SK-N-SH (cell line): ENCODE measurements around the gene TEX264. TPM values are rescaled to one million over a fixed set of nuclear protein-coding genes. Genes with fewer than 3 reads are reported as not detected.

ENCODE experiments used
- CTCF ChIA-PET: fragments of 300-600, 350-600 bp; formaldehyde crosslinking; extraction: SDS; loops from one replicate; lab custom pipeline; 2021; lab: Yijun Ruan, JAX
- POLR2A ChIA-PET: fragments of 350-600 bp; sonication (Branson Sonifier 250); formaldehyde crosslinking; extraction: SDS; loops from one replicate; lab custom pipeline; 2020; ENCODE audit warnings: antibody characterized with exemption, inconsistent platforms; lab: Yijun Ruan, JAX
- DNase-seq: peaks from one replicate; pipeline ENCODE4 v3.0.0; 2012
- H2AFZ ChIP-seq: fragments of 200-600 bp; sonication (generic); 2 replicates; pipeline ENCODE4 v1.8.1; 2016; ENCODE audit warnings: antibody characterized with exemption, mild to moderate bottlenecking, low read depth
- H3F3A ChIP-seq: fragments of 200-600 bp; sonication (generic); replicated peaks from 2 replicates; pipeline ENCODE3; 2016; ENCODE audit warnings: antibody characterized with exemption, mild to moderate bottlenecking; ENCODE audit not compliant: insufficient read depth
- H3K27ac ChIP-seq, 2 experiments: fragments of 200-500 bp in 1 of 2; fragments of 200-600 bp in 1 of 2; sonication (Bioruptor generic) in 1 of 2; sonication (generic), shearing (Covaris generic) in 1 of 2; 2 replicates each; pipeline versions ENCODE4 v1.5.1 to v1.6.1; 2014 to 2016; ENCODE audit warnings: low read depth in 2 of 2, inconsistent platforms in 1 of 2, low read length in 1 of 2, mild to moderate bottlenecking in 1 of 2, mixed read lengths in 1 of 2
- H3K27me3 ChIP-seq: fragments of 200-600 bp; sonication (generic), shearing (Covaris generic); 2 replicates; pipeline ENCODE4 v1.6.1; 2016; ENCODE audit warnings: mixed run types; ENCODE audit not compliant: insufficient read depth
- H3K36me3 ChIP-seq, 2 experiments: fragments of 200-500 bp in 1 of 2; fragments of 200-600 bp in 1 of 2; sonication (Bioruptor generic) in 1 of 2; sonication (generic) in 1 of 2; replicated peaks in 1 of 2; 2 replicates each; pipeline versions ENCODE3 to v1.5.1; 2014 to 2016; ENCODE audit warnings: low read length in 1 of 2, mild to moderate bottlenecking in 1 of 2; ENCODE audit not compliant: insufficient read depth in 2 of 2, control insufficient read depth in 1 of 2
- H3K4me1 ChIP-seq, 2 experiments: fragments of 200-500 bp in 1 of 2; fragments of 200-600 bp in 1 of 2; sonication (Bioruptor generic) in 1 of 2; sonication (generic), shearing (Covaris generic) in 1 of 2; 2 replicates each; pipeline versions ENCODE4 v1.5.1 to v1.6.1; 2014 to 2016; ENCODE audit warnings: low read depth in 1 of 2, low read length in 1 of 2, mixed run types in 1 of 2; ENCODE audit not compliant: insufficient read depth in 2 of 2, control insufficient read depth in 1 of 2
- H3K4me2 ChIP-seq: fragments of 200-600 bp; sonication (generic), shearing (Covaris generic); 2 replicates; pipeline ENCODE4 v1.6.1; 2017; ENCODE audit warnings: mixed run types
- H3K4me3 ChIP-seq, 2 experiments: fragments of 200-500 bp in 1 of 2; fragments of 200-600 bp in 1 of 2; sonication (Bioruptor generic) in 1 of 2; sonication (generic), shearing (Covaris generic) in 1 of 2; 2 replicates each; pipeline versions ENCODE4 v1.5.1 to v1.8.1; 2014 to 2016; ENCODE audit warnings: low read depth in 2 of 2, inconsistent platforms in 1 of 2, low read length in 1 of 2, mild to moderate bottlenecking in 1 of 2, mixed read lengths in 1 of 2, moderate library complexity in 1 of 2
- H3K79me2 ChIP-seq: fragments of 200-600 bp; sonication (generic); 2 replicates; pipeline ENCODE4 v1.8.1; 2017; ENCODE audit warnings: mild to moderate bottlenecking; ENCODE audit not compliant: insufficient read depth
- H3K9ac ChIP-seq: fragments of 200-600 bp; sonication (generic); 2 replicates; pipeline ENCODE4 v1.6.1; 2017; ENCODE audit warnings: mixed run types
- H3K9me2 ChIP-seq: fragments of 200-600 bp; sonication (generic); 2 replicates; pipeline ENCODE4 v1.6.1; 2017; ENCODE audit warnings: mixed run types
- H3K9me3 ChIP-seq: fragments of 200-600 bp; sonication (generic); 2 replicates; pipeline ENCODE4 v1.6.1; 2017; ENCODE audit warnings: mixed run types, mild to moderate bottlenecking, moderate library complexity
- H4K20me1 ChIP-seq: fragments of 200-600 bp; sonication (generic); 2 replicates; pipeline ENCODE4 v1.6.1; 2017; ENCODE audit warnings: mild to moderate bottlenecking, mixed run types; ENCODE audit not compliant: insufficient read depth
- ELF1 ChIP-seq: IDR thresholded peaks from 2 replicates; pipeline ENCODE4 v1.4.0; 2012
- FOSL2 ChIP-seq: IDR thresholded peaks from 2 replicates; pipeline ENCODE4 v1.4.0; 2012; ENCODE audit warnings: low read depth, mild to moderate bottlenecking, moderate library complexity, borderline replicate concordance
- FOXJ3 ChIP-seq: sonication (generic); formaldehyde crosslinking; IDR thresholded peaks from 2 replicates; pipeline ENCODE4 v1.5.1; 2020; ENCODE audit warnings: mild to moderate bottlenecking, missing genetic modification reagents
- FOXM1 ChIP-seq: IDR thresholded peaks from 2 replicates; pipeline ENCODE4 v1.4.0; 2012; ENCODE audit warnings: low read depth, mild to moderate bottlenecking
- GABPA ChIP-seq: IDR thresholded peaks from 2 replicates; pipeline ENCODE4 v1.4.0; 2012; ENCODE audit warnings: low read depth, mild to moderate bottlenecking
- JUND ChIP-seq: IDR thresholded peaks from 2 replicates; pipeline ENCODE4 v1.4.0; 2012
- MAX ChIP-seq: IDR thresholded peaks from 2 replicates; pipeline ENCODE4 v1.4.0; 2012; ENCODE audit warnings: low read depth
- MEF2A ChIP-seq: IDR thresholded peaks from 2 replicates; pipeline ENCODE4 v1.4.0; 2012; ENCODE audit warnings: low read depth, borderline replicate concordance
- NRF1 ChIP-seq: IDR thresholded peaks from 2 replicates; pipeline ENCODE4 v1.6.1; 2012; ENCODE audit warnings: low read depth, mild to moderate bottlenecking, low read length
- RAD21 ChIP-seq: IDR thresholded peaks from 2 replicates; pipeline ENCODE4 v1.6.1; 2012; ENCODE audit warnings: mild to moderate bottlenecking, low read length
- RCOR1 ChIP-seq: fragments of 150-350 bp; IDR thresholded peaks from 2 replicates; pipeline ENCODE4 v1.6.1; 2017; ENCODE audit warnings: antibody characterized with exemption, low read length
- REST ChIP-seq: IDR thresholded peaks from 2 replicates; pipeline ENCODE4 v1.6.1; 2012; ENCODE audit warnings: mild to moderate bottlenecking, low read depth, low read length, moderate library complexity
- RFX5 ChIP-seq: IDR thresholded peaks from 2 replicates; pipeline ENCODE4 v1.6.1; 2012; ENCODE audit warnings: mild to moderate bottlenecking, improper control_type of control experiment, low read length
- SIN3A ChIP-seq: IDR thresholded peaks from 2 replicates; pipeline ENCODE4 v1.6.1; 2012; ENCODE audit warnings: low read depth, mild to moderate bottlenecking, low read length, moderate library complexity, borderline replicate concordance
- TAF1 ChIP-seq: IDR thresholded peaks from 2 replicates; pipeline ENCODE4 v1.6.1; 2012; ENCODE audit warnings: low read depth, mild to moderate bottlenecking, low read length, moderate library complexity, borderline replicate concordance
- TCF12 ChIP-seq: IDR thresholded peaks from 2 replicates; pipeline ENCODE4 v1.4.0; 2012
- USF2 ChIP-seq: fragments of 150-350 bp; IDR thresholded peaks from 2 replicates; pipeline ENCODE4 v1.6.1; 2017; ENCODE audit warnings: antibody characterized with exemption, low read length, low read depth, borderline replicate concordance
- WGBS: methylation state at CpG from one replicate; pipeline ENCODE4 v1.1.6; 2017; ENCODE audit warnings: low lambda C conversion rate; 5-methylcytosine and 5-hydroxymethylcytosine counted together
- polyA plus RNA-seq, 3 experiments: library from polyadenylated mRNA; depleted of rRNA; stranded (reverse); fragments of >200 nt; gene quantifications; 2 replicates each; pipeline ENCODE4 v1.2.3, GENCODE V29; 2012
- TF ChIP-seq, protein P1 (sequence below): IDR thresholded peaks from 2 replicates; pipeline ENCODE4 v1.4.0; 2012; ENCODE audit warnings: low read depth, borderline replicate concordance
- TF ChIP-seq, protein P2 (sequence below): IDR thresholded peaks from 2 replicates; pipeline ENCODE4 v1.4.0; 2012; ENCODE audit warnings: low read depth, borderline replicate concordance
- TF ChIP-seq, protein P3 (sequence below): fragments of 150-350 bp; IDR thresholded peaks from 2 replicates; pipeline ENCODE4 v1.6.1; 2016; ENCODE audit warnings: mild to moderate bottlenecking, low read depth, low read length

TEX264 gene
- polyA plus RNA-seq, 1 of the 3 experiments (the other 2 are of a cell fraction): 82.1 TPM

GRCh38 chr3:51683566-51683965 is 12.5 kb downstream of the TEX264 start:
- ChIA-PET POLR2A (no interaction called here), CTCF (interaction anchor here (1.3 to 6.8 kb wide), 7 partner anchors 12 to 294 kb away, joined by 3 to 125 read pairs (median 32); partner anchors contain the start of genes DCAF1 and TEX264)
- Histone ChIP-seq H4K20me1 (peaks cover 16% of the 10 kb centered on the region), H3K27me3 (no peaks in the 10 kb centered on the region), H3K4me2 (no peak overlapping the region), H3F3A (no peaks in the 10 kb centered on the region), H3K4me3 (no peak overlapping the region), H3K79me2 (no peaks in the 10 kb centered on the region), H3K27ac (no peak overlapping the region), H3K4me1 (peaks cover 4 to 11% of the 10 kb centered on the region in 2 experiments; a peak in 2 of 4 replicates), H3K9ac (no peak overlapping the region), H3K9me3 (no peaks in the 10 kb centered on the region), H3K36me3 (peaks cover 11 to 55% of the 10 kb centered on the region in 2 experiments), H3K9me2 (no peaks in the 10 kb centered on the region), H2AFZ (no peak overlapping the region)
- no peak for DNase-seq
- 80% methylated on average over 2 of the region's 2 CpGs for WGBS
- no peak for TF ChIP-seq FOXM1
- TF ChIP-seq TAF1: no peak
- TF ChIP-seq TCF12: no peak
- no peak for TF ChIP-seq NRF1
- TF ChIP-seq, protein P1, sequence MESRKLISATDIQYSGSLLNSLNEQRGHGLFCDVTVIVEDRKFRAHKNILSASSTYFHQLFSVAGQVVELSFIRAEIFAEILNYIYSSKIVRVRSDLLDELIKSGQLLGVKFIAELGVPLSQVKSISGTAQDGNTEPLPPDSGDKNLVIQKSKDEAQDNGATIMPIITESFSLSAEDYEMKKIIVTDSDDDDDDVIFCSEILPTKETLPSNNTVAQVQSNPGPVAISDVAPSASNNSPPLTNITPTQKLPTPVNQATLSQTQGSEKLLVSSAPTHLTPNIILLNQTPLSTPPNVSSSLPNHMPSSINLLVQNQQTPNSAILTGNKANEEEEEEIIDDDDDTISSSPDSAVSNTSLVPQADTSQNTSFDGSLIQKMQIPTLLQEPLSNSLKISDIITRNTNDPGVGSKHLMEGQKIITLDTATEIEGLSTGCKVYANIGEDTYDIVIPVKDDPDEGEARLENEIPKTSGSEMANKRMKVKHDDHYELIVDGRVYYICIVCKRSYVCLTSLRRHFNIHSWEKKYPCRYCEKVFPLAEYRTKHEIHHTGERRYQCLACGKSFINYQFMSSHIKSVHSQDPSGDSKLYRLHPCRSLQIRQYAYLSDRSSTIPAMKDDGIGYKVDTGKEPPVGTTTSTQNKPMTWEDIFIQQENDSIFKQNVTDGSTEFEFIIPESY: no peak
- TF ChIP-seq GABPA: no peak
- TF ChIP-seq USF2: no peak
- TF ChIP-seq RFX5: no peak
- TF ChIP-seq, protein P2, sequence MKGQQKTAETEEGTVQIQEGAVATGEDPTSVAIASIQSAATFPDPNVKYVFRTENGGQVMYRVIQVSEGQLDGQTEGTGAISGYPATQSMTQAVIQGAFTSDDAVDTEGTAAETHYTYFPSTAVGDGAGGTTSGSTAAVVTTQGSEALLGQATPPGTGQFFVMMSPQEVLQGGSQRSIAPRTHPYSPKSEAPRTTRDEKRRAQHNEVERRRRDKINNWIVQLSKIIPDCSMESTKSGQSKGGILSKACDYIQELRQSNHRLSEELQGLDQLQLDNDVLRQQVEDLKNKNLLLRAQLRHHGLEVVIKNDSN: no peak
- TF ChIP-seq REST: no peak
- TF ChIP-seq JUND: no peak
- TF ChIP-seq RAD21: no peak
- TF ChIP-seq, protein P3, sequence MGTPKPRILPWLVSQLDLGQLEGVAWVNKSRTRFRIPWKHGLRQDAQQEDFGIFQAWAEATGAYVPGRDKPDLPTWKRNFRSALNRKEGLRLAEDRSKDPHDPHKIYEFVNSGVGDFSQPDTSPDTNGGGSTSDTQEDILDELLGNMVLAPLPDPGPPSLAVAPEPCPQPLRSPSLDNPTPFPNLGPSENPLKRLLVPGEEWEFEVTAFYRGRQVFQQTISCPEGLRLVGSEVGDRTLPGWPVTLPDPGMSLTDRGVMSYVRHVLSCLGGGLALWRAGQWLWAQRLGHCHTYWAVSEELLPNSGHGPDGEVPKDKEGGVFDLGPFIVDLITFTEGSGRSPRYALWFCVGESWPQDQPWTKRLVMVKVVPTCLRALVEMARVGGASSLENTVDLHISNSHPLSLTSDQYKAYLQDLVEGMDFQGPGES: no peak
- no peak for TF ChIP-seq MEF2A
- no peak for TF ChIP-seq SIN3A
- TF ChIP-seq MAX: no peak
- TF ChIP-seq ELF1: no peak
- no peak for TF ChIP-seq RCOR1
- no peak for TF ChIP-seq FOSL2
- TF ChIP-seq FOXJ3 (CRISPR knock-in tag): no peak
